Endodermal cell (in vitro differentiated cells): Measurements from ENCODE around the gene IGSF21. TPM values are rescaled to one million over a fixed set of nuclear protein-coding genes. Genes with fewer than 3 reads are reported as not detected.

Experiments used
- DNase-seq: peaks from one replicate; pipeline ENCODE4 v3.0.0-alpha.2; 2017
- H3K27ac ChIP-seq: 2 replicates; pipeline ENCODE4 v1.5.1; 2013; ENCODE audit warnings: mild to moderate bottlenecking, low read depth, low read length, moderate library complexity
- H3K27me3 ChIP-seq: 2 replicates; pipeline ENCODE4 v1.6.1; 2013; ENCODE audit warnings: mild to moderate bottlenecking, low read length, moderate library complexity; ENCODE audit not compliant: insufficient read depth, control insufficient read depth, poor library complexity, severe bottlenecking
- H3K36me3 ChIP-seq: 2 replicates; pipeline ENCODE4 v1.7.0; 2013; ENCODE audit warnings: mild to moderate bottlenecking, low read length, moderate library complexity; ENCODE audit not compliant: control insufficient read depth, insufficient read depth
- H3K4me1 ChIP-seq: one replicate; pipeline ENCODE4 v1.7.0; 2013; ENCODE audit warnings: low read length; ENCODE audit not compliant: control insufficient read depth, insufficient read depth
- H3K4me3 ChIP-seq: 2 replicates; pipeline ENCODE4 v1.5.1; 2013; ENCODE audit warnings: mild to moderate bottlenecking, low read length, moderate library complexity
- H3K9ac ChIP-seq: 2 replicates; pipeline ENCODE4 v1.6.1; 2013; ENCODE audit warnings: mild to moderate bottlenecking, low read length, moderate library complexity; ENCODE audit not compliant: poor library complexity, severe bottlenecking; ENCODE audit errors: extremely low read depth
- H3K9me3 ChIP-seq: 2 replicates; pipeline ENCODE4 v1.6.1; 2013; ENCODE audit warnings: mild to moderate bottlenecking, low read length, moderate library complexity; ENCODE audit not compliant: control insufficient read depth
- H3K27ac Mint-ChIP-seq: 2 replicates; pipeline ENCODE4 v1.8.0; 2020; ENCODE audit warnings: mixed read lengths
- H3K27me3 Mint-ChIP-seq: 2 replicates; pipeline ENCODE4 v1.8.0; 2021; ENCODE audit warnings: mild to moderate bottlenecking, mixed read lengths; ENCODE audit not compliant: insufficient read depth
- H3K36me3 Mint-ChIP-seq: 2 replicates; pipeline ENCODE4 v1.8.0; 2020; ENCODE audit warnings: low read depth, mixed read lengths
- H3K4me1 Mint-ChIP-seq: 2 replicates; pipeline ENCODE4 v1.8.0; 2020; ENCODE audit warnings: mixed read lengths
- H3K4me3 Mint-ChIP-seq: 2 replicates; pipeline ENCODE4 v1.8.0; 2020; ENCODE audit warnings: mild to moderate bottlenecking, moderate library complexity, mixed read lengths
- H3K9me3 Mint-ChIP-seq: 2 replicates; pipeline ENCODE4 v1.8.0; 2020; ENCODE audit warnings: mild to moderate bottlenecking, mixed read lengths
- WGBS, 2 experiments: methylation state at CpG; one replicate each; pipeline versions ENCODE4 v1.1.5 to v1.1.7; 2013; ENCODE audit warnings: missing lambda C conversion rate in 2 of 2, mixed read lengths in 1 of 2; ENCODE audit not compliant: insufficient coverage in 1 of 2, insufficient read length in 1 of 2; 5-methylcytosine and 5-hydroxymethylcytosine counted together
- total RNA-seq, 2 donors: library from RNA; stranded (reverse); fragmentation: NEBNext Ultra II Directional in 1 of 2; extraction: Animal tissue kit (Norgen Biotek cat#: 25700) in 1 of 2; gene quantifications; 2 replicates in 1 of 2; 3 replicates in 1 of 2; pipeline ENCODE4 v1.2.1, GENCODE V29; 2021
- TF ChIP-seq, protein P1 (sequence below): fragments of 200-600 bp; sonication (generic); conservative IDR thresholded peaks from 2 replicates; pipeline ENCODE4 v1.5.0; 2021; ENCODE audit warnings: antibody characterized with exemption, mild to moderate bottlenecking

Gene IGSF21
- total RNA-seq, 2 donors from 2014 or later, result 1.3 to 1.7 TPM

- Mint-ChIP-seq H3K27ac (no peak overlapping the region), H3K9me3 (peaks cover 11% of the 10 kb centered on the region), H3K36me3 (no peaks in the 10 kb centered on the region), H3K4me3 (no peak overlapping the region), H3K4me1 (peaks cover 45% of the 10 kb centered on the region), H3K27me3 (peaks cover 4% of the 10 kb centered on the region)
- no peak overlapping the region for H3K27ac ChIP-seq
- H3K4me3 ChIP-seq, result no peak overlapping the region
- no peaks in the 10 kb centered on the region for H3K36me3 ChIP-seq
- TF ChIP-seq, protein P1, sequence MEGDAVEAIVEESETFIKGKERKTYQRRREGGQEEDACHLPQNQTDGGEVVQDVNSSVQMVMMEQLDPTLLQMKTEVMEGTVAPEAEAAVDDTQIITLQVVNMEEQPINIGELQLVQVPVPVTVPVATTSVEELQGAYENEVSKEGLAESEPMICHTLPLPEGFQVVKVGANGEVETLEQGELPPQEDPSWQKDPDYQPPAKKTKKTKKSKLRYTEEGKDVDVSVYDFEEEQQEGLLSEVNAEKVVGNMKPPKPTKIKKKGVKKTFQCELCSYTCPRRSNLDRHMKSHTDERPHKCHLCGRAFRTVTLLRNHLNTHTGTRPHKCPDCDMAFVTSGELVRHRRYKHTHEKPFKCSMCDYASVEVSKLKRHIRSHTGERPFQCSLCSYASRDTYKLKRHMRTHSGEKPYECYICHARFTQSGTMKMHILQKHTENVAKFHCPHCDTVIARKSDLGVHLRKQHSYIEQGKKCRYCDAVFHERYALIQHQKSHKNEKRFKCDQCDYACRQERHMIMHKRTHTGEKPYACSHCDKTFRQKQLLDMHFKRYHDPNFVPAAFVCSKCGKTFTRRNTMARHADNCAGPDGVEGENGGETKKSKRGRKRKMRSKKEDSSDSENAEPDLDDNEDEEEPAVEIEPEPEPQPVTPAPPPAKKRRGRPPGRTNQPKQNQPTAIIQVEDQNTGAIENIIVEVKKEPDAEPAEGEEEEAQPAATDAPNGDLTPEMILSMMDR, result no peak
- H3K4me1 ChIP-seq, result peaks cover 20% of the 10 kb centered on the region
- H3K9me3 ChIP-seq, result peaks cover 6% of the 10 kb centered on the region
- 80 to 96% methylated on average over 1 to 3 of the region's 4 CpGs for WGBS, 2 experiments
- no peak for DNase-seq
- H3K9ac ChIP-seq, result no peak overlapping the region
- no peaks in the 10 kb centered on the region for H3K27me3 ChIP-seq
These were observed 96.0 kb downstream of the IGSF21 start for GRCh38 chr1:18203645-18204044.

DNA sequence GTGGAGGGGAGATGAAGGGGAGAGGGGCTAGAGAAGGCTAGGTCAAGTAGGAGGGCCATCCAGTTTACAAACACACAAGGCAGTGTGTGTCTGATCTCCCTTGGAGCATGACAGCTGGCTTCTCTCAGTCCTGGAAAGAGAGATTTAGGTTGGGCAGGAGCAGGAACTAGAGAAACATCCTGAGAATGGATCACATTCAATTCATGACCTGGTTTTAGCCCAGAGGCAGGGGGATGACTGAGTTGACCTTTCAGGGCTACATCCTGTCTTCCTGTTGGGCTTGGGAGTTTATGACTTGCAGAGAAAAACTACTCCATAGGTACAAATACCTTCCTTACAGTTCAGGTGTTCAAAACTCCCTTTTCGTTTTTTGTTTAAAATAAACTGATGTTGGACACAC is 97.0 kb downstream of the IGSF21 start:
- peaks cover 6% of the 10 kb centered on the region for H3K9me3 ChIP-seq
- no peak for DNase-seq
- H3K9ac ChIP-seq, result no peak overlapping the region
- no peaks in the 10 kb centered on the region for H3K36me3 ChIP-seq
- 93 to 100% methylated on average over 1 of the region's 1 CpG for WGBS, 2 experiments
- no peak overlapping the region for H3K27ac Mint-ChIP-seq
- TF ChIP-seq, protein P1, result no peak
- peaks cover 2% of the 10 kb centered on the region for H3K27me3 Mint-ChIP-seq
- peaks cover 11% of the 10 kb centered on the region for H3K9me3 Mint-ChIP-seq
- H3K36me3 Mint-ChIP-seq, result no peaks in the 10 kb centered on the region
- peaks cover 13% of the 10 kb centered on the region for H3K4me1 ChIP-seq
- no peak overlapping the region for H3K27ac ChIP-seq
- no peaks in the 10 kb centered on the region for H3K27me3 ChIP-seq
- H3K4me3 Mint-ChIP-seq, result no peak overlapping the region
- no peak overlapping the region for H3K4me3 ChIP-seq
- peaks cover 37% of the 10 kb centered on the region for H3K4me1 Mint-ChIP-seq

DNA sequence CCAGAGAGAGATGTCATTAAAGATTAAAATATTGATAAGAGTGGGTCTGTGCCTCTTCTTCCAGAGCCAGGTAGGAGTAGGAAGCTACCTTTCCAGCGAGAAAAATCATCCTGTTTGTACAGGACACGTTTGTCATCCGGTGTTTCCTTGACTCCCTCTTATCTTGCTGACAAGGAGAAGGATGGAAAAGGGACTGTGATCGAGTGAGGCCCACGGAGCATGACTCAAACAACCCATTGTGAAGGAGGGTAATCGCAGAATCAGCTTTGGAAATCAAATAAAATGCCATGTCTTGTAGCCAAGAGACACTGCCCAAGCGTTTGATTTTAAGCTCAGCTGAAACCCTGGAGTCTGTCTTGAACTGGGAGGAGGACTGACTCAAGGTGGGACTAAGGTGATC is 97.7 kb downstream of the IGSF21 start:
- peaks cover 6% of the 10 kb centered on the region for H3K9me3 ChIP-seq
- no peak overlapping the region for H3K4me3 ChIP-seq
- H3K27me3 Mint-ChIP-seq, result peaks cover 2% of the 10 kb centered on the region
- H3K9ac ChIP-seq, result no peak overlapping the region
- TF ChIP-seq, protein P1, result no peak
- H3K27ac ChIP-seq, result no peak overlapping the region
- H3K36me3 Mint-ChIP-seq, result no peaks in the 10 kb centered on the region
- no peaks in the 10 kb centered on the region for H3K36me3 ChIP-seq
- peaks cover 13% of the 10 kb centered on the region for H3K4me1 ChIP-seq
- no peak for DNase-seq
- no peak overlapping the region for H3K27ac Mint-ChIP-seq
- WGBS, 2 experiments, result 63 to 83% methylated on average over 4 to 7 of the region's 7 CpGs
- peaks cover 11% of the 10 kb centered on the region for H3K9me3 Mint-ChIP-seq
- H3K4me3 Mint-ChIP-seq, result no peak overlapping the region
- peaks cover 31% of the 10 kb centered on the region for H3K4me1 Mint-ChIP-seq
- no peaks in the 10 kb centered on the region for H3K27me3 ChIP-seq
